A673 (cell line): ENCODE measurements around the gene HEBP1.

Experiments used
- CTCF ChIP-seq: fragments of 300-800, 200-600 bp; sonication (generic); conservative IDR thresholded peaks from 2 replicates; pipeline ENCODE4 v1.5.1; 2017; ENCODE audit warnings: low read depth, mild to moderate bottlenecking, antibody characterized with exemption, low read length, moderate library complexity, mixed read lengths
- EZH2 ChIP-seq: fragments of 200-600 bp; sonication (generic); IDR thresholded peaks from 2 replicates; pipeline ENCODE4 v1.6.1; 2017; ENCODE audit warnings: borderline replicate concordance, low read depth, mild to moderate bottlenecking, mixed read lengths, antibody characterized with exemption, low read length; ENCODE audit not compliant: poor library complexity, severe bottlenecking

GRCh38 chr12:12936983-12937491 lies 63.0 kb downstream of the HEBP1 start:
- TF ChIP-seq CTCF: no peak
- no peak for TF ChIP-seq EZH2
